Stimulated activated CD8-positive, alpha-beta memory T cell treated with anti-CD3 and anti-CD28 coated beads, Interleukin-7, amount 100 ng/mL, for 1 hour (primary cell): ENCODE measurements around the gene CARHSP1.
A peak's percentile ranks its signal among the peaks of the same experiment; 100 is the strongest.
"Not testable (repeated sequence)": the region's sequence is repeated elsewhere in the genome, so short reads cannot be mapped to it uniquely, and the experiment has no call there.

Experiments
- DNase-seq, 2 donors: peaks; one replicate each; pipeline ENCODE4 v3.0.0-alpha.2; 2020; ENCODE audit warnings: low read depth in 2 of 2

The CARHSP1 gene

DNA sequence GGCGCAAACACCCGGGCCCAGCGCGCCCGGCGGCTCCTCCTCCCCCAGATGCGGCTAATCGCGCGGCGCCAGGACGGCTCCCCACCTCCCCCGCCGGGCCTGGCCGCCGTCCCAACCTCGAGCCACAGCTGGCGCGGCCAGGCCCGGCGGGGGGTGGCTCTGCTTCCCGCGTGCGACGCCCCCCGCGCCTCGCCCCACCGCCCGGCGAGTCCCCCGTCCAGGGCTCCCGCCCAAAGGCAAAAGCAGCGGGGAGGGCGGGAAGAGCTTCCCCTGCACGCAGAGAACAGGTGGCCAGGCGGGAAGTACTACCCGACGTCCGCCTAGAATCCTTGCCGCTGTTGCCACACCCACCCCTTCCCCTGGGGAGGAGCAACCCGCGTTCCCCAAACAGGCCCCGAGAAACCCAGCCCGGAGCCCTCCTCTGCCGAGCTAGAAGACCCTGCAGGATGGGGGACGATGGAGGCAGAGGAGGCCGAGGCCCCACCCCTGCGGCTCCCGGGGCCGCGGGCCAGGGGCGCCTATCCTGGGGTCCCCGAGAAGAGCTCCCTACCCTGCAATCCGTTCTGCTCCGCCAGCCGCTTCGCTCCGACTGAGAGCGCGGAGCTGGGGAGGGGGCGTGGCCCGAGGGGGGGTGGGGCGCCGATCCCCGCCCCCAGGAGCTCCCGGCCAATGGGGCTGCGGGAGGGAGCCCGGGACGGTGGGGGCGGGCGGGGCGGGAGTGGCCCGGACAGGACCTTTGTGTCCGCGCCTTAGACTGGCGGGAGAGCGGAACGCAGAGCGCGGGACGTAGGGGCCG, at the start of gene CARHSP1:
Gene CARHSP1, minus strand, starts transcription at position 591 of the 796 bp plus-strand sequence. CDS start 9,678 bp downstream, outside the sequence.
- DNase-seq = peak; percentile 51 to 60

DNA sequence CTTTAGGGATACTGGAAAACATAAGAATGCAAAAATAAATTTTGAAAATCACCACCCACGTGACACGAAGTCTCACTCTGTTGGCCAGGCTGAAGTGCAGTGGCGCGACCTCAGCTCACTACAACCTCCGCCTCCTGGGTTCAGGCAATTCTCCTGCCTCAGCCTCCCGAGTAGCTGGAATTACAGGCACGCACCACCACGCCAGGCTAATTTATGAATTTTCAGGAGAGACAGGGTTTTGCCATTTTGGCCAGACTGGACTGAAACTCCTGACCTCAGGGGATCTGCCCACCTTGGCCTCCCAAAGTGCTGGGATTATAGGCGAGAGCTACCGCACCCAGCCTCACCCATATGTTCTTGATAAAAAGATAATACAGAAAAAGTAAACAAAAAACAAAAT, 48.5 kb upstream of the CARHSP1 start:
- DNase-seq = not testable (repeated sequence)

DNA sequence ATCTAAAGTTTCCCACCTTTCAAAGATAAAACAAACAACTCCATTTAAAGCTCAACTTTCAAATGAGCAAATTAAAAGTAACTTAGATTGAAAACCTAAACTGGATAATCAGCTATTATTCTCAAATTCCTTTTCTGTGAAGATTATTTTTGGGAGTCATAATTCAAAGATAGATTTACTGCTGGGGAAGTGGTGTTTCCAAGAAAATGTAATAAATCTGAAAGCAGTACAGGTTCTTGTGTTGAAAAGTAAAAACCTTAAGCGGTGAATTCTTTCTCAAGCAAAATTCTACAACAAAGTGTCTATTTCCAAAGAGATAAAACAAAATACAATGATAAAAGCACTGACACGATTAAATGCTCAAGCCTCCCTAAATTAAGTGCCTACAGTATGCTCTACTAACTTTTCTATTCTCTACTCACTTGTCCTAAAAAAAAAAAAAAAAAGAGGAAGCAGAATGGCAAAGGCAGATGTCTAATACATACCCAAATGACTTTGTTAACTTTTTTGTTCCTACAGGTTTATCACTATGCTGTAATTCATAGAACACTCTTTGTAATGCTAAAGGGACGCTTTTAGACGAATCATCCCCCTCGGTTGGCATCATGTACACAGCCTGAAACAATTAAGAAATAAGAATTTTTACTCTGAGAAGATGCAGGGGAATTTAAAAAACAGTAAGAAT, 47.9 kb upstream of the CARHSP1 start:
- DNase-seq = no peak

DNA sequence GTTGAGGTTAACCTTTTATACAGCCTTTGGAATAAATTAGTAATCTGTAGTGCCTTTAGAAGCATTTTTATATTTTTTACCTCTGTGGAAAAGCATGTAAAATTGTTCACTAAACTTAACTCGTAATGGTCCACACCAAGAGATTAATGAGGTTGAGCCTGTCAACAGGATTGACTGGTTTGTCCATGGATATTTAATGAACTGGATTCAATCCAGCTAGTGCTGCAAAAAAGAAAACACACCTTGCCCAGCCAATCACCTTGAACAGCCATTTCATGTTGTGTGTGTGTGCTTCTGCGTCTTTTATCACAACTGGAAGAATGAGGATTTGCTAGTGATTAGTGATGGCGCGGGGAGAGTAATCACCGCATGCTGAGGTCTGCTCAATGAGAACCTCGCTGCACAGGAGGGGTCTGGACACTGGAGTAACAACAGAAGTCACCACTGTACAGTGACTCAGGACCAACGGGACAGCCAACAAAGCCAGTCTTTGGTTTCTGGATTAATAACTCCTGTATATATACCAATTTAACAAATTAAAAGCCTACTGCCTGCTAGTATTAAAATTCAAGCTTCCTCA, 47.0 kb upstream of the CARHSP1 start:
- no peak for DNase-seq

DNA sequence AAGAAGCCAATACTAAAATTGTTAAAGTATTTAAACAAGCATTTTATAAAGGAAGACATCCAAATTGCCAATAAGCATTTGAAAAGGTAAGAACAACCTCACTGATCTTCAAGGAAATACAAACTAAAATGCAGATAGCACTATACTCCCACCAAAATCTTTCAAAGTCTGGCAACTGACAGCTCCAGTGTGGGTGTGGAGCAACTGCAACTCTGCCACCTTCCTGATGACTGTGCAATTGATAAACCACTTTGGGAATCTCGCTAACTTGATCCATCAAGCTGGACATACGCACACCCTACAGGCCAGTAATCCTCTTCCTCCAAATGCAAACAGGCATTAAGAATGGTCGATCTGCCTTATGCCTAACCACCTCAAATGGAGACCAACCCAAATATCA, 45.3 kb upstream of the CARHSP1 start:
- no peak for DNase-seq

DNA sequence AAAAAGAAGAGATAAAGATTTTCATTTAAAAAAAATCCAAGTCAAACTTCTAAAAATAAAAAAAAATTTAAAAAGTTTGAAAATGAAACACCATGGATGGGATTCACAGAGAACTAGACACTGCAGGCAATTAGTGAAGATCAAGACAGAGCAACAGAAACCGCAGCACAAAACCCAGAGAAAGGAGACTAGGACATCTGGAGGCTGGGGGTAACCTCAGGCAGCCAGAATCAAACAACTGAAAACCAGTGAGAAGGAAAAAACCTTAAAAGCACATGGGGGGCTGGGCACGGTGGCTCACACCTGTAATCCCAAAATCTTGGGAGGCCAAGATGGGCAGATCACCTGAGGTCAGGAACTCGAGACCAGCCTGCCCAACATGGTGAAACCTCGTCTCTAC, 44.0 kb upstream of the CARHSP1 start:
- DNase-seq = no peak

DNA sequence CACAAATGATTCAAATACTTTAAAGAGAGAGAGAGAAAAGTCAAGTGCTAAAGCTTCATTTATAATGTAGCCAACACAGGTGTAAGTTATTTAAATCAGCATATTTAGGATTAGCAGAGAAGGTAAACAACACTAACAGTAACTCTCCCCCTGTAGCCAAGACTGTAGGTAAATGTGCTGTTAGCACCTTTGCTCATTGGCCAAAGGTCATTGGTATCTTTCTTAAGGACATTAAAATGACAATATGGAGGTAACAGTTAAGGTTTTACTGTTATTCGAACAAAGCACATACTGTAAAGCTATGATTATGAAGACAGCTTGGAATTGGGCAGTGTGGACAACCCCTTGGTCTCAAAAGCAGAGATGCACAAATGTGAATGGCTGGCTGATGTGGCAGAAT, 42.0 kb upstream of the CARHSP1 start:
- DNase-seq = no peak

DNA sequence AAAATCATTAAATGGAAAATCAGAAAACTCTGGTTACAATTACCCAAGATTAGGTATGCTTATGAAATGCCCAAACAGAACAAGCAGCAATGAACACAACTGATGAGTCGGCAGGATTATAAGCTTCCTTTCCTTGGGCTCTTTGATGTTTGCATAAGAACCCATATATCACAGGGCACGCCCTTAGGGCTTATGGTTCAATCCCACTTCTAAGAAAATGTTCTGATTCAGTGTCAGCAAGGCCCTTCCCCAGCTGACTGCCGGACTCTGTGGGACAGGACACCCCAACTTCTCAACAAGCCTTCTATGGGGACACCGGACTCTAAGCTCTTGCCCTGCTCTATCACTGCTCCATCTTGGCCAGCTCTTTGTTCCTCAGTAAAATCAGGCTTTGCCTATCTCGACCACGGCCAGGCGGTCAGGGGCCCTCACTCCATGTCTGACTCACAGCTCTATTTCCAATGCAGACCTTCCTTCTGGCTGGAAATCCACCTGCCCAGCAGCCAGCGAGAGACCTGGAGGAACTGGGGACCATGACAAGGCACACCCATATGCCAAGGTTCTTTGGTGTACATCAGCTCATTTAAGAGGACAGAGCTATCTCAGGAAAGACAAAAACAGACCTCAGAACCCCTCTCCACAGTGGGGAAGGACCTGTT, 40.1 kb upstream of the CARHSP1 start:
- DNase-seq = no peak

DNA sequence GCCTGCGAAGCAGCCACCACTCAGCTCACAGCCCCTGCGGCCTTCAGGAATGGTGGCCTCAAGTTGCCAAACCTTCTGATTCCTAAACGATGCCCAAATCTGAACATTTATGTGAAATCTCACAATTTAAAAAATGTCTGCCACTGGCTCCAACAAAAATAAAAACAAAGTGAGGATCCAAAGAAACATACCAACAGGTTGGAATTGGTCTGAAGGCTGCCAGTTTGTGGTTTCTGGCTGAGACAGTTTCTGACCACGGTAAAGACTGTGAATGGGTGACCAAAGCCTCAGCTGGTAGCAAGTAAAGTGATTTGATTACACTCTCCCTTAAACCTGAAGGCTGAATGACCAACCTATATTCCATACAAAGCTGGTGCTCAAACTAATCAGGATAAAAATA, 38.3 kb upstream of the CARHSP1 start:
- DNase-seq = no peak

DNA sequence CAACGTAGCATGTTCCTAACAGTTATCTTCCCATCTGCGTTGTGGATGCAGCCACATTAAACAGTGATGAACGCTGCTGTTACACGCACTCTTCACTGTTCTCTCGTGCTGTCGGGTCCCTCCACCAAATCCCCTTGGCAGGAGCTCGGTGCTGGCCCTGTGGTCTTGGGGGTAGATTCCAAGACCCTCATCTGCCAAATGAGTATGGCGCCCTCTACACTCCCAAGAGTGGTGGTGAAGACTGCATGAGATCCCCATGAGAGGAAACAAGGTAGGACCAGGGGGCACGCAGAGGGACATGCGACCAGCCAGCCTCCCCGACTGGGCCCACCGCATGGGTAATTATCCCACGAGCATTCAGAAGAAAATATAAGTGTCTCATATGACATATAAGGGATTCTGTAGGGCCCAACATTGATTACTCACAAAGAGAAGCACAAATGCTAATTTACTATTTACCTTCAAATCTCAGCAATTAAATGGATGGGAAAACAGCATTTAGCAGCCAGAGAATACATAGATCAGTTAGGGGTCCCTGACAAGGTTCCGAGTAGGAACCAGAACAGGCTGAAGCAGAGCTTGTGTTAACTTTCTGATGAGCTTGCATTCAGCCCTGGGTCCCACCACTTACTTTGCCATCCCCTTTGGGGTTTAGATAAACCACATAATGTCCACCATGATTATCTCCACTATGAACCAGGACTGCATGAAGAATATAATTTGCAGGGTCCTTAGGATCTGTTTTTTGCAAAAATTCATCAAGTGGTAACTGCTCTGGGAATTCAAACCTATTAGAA, 37.2 kb upstream of the CARHSP1 start:
- no peak for DNase-seq

DNA sequence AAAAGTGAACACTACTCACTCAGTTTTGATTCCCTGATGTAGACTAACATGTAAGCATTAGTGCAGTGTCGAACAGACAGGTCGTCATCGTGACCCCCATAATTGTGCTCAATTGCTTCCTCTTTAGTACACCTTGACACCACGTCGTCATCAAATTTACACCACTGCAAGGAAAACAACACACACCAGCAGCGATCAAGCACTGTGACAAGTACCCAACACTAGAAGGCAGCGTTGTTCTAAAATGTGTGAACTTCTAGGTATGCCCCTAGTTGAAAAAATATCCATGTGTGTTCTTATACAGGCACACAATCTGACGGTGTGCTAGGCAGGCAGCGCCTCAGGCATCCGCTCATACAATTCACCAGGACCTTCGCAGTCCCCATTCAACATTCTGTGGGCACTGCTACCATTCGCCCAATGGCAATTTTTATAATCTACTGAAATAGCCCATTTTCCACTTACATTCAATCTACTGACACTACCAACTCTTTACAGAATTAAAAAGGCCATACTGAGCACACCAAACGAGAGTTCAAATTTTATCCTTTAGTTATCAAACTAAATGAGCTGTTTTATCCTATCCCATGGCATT, 36.5 kb upstream of the CARHSP1 start:
- no peak for DNase-seq

DNA sequence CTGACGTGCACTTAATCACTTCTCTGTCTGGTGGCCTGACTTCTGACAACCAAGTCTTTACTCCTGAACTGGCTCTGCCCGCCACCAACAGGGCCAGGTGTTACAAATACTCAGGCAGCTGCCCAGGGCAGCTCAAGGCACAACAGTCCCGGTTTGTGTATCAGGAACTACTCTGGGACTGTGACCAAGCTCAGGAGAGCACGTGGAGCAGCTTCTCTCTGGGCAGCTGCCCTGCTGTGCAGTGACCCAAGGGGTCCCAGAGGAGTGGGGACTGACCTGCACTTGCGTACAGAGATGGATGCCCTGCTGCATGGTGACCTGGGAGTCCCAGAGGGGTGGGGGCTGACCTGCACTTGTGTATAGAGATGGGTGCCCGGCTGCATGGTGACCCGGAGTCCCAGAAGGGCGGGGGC, 35.2 kb upstream of the CARHSP1 start:
- DNase-seq = no peak

DNA sequence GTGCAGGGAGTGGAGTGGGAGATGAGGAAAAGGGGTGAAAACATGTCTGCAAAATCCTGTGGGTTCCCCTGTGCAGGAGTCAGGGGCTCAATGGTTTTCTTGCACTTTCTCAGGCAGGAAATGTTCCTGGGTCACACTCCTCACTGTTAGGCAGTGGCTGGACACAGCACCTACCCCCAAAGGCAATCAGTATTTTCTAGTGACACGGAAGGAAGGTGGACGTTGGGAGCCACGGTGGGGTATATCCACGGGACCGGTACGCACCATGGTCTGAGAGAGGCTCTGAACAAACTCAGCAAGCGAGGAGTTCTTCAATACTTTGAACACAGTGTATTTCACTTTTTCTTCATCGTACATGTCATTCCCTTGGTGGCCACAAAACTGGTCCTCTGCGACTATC, 34.2 kb upstream of the CARHSP1 start:
- no peak for DNase-seq

DNA sequence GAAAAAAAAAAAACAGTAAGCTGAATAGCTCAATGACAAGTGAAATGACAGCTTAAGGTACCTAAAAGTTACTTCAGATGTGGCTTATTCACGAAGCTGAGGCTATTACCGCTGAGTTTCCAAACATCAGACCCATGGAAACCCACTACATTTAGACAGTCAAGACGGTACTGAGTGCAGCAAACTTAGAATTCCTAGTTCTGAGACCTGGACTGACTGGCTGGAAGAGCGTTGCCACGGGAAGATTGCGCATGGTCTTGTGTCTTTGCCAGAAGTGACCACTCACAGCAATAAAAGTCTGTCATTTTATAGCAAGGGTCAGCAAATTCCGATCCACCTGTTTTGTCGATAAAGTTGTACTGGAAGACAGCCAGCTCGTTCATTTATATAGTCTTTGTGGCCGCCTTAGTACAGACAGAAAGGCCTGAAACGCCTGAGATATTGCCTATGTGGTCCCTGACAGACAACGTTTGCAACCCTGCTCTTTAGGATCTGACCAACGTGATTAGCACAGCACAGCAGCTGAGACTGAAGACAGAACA, 32.6 kb upstream of the CARHSP1 start:
- no peak for DNase-seq

DNA sequence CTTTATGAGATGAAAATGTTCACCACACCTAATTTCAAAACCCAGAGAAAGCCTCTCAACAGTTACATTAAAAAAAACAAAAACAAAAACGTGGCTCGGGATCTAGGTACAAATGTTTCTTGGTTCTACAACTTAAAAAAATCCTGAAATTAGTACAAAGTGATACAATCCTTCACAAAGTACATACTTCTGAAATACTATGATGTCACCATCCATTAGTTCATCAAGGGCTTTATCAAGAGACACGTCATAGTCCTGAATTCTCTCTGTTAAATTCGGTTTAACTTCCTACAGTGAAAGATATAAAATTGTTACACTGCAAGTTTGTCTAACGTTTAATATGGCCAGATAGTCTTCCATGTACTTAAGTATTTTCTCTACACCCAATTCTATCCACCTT, 31.5 kb upstream of the CARHSP1 start:
- no peak for DNase-seq

DNA sequence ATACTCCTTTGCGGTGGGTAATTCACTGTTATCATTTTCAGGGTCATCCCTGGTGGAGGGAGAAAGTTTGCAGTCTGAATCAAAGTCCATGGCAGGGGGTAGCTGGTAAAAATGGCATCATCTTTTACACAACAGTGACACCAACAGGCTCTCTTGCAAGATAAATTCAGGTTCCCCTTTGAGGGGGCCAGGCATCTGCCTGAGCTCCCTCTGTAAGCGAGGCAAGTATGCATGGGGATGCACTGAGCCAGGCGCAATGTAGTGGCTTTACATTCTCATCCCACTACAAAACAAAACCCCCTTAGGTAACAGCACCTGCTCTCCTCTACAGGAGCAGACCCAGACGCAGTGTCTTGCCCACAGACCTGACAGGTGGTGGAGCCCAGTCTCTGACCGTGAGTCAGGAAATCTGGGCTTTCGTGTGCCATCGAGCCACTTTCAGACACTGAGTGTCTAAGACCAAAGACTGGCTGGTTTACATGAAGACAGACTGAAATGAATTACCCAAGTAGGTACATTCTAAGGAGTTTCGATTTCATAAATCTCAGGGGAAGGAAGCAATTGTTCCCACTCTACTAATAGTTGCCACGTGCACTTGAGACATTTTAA, 31.0 kb upstream of the CARHSP1 start:
- no peak for DNase-seq

DNA sequence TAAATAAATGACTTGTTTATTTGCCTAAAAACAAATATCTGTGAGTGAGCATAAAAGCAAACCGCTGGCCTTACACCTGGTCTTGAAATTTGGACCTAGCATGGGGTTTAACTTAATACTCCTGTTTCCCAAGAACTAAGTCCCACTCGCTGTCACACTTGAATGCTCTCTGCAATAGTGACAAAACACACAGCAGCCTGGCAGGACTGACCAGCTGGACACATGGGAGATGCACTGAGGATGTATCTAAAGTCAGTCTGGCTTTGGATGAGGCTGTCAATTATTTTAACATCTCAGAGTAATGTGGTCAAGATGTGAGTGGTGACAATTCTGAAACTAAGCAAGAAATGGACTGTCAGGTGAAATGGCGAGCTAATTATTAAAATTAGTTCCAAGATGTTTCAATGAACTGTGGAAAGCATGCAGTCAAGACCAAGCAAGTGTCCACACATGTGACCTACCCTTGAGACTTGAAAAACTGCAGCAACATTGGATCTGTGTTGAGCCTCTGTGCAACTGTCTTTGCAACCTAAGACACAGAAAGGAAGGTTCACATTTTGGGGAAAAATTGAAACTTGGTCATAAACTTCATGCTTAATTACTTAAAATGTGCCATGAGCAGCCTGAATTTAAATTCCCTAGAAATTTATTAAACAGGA, 30.0 kb upstream of the CARHSP1 start:
- no peak for DNase-seq

DNA sequence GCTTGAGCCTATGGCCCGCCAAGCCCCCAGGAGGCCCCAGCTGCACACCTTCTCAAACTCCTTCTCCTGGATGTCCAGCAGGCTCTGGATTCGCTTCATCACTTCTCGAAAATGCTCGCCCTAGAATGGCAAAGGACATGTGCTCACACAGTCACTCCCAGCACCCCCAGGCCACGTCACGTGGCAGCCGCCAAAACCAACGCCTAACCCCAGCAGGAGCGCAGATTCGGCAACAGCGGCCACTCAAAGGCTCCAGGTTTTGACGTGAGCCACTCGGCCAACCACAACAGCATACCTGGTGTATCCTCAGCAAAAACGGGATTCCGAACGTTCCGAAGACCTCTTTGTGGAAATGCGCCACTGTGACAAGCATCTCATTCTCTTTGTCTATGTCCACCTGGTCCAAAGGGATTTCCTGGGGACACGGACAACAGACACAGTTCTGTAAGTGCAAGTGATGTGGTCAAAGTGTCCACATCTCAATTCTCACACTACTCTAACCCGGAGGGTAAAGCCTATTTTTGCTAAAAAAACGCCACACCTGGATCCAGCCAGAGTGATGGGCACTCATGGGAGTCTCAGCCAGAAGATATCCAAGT, 26.0 kb upstream of the CARHSP1 start:
- no peak for DNase-seq

DNA sequence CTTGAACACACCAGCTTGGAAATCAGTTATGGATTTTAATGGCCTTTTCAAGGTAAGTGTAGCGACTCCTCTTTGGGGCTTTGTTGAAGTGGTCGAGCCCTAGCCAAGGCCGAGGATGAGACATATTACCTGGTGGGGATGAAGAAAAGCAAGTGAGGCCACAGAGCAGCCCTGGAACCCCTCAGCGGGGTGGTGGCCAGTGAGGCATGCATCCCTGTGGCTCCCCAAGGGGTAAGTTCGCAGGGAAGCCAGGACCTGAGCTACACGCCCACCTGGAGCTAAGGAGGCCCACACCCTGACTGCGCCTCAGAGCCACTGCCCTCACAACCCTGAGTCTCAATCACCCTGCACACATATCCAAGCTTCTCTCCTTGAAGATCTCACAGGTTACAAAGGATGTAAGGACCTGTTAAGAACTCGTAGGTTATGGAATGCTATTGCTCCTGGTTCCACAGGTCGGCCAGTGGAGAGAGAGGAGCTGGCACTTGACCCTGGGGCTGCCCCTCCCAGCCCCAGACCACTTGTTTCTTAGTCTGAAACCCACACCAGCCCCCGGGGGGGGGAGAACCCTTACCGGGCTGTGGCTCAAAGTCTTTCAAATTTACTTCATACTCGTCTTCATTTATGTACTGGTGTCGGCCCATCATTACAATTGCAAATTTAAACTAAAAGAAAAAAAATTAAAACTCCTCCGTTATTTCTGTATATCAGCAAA, 25.3 kb upstream of the CARHSP1 start:
- no peak for DNase-seq
